ENCODE results near the gene FRMPD2. TPM values are rescaled to one million over a fixed set of nuclear protein-coding genes. Genes with fewer than 3 reads are reported as not detected.

FRMPD2 gene
- total RNA-seq, 1 experiment from 2014 or later, result 0.44 TPM

- 0 out of 2 replicates have a peak, but pooled peaks cover 1% of the 10 kb centered on the region for H3K4me1 ChIP-seq (ENCODE audit: insufficient read depth, low read length)
- H3K27me3 ChIP-seq (ENCODE audit: insufficient read depth, low read length), result no peaks in the 10 kb centered on the region
- H3K79me1 ChIP-seq (ENCODE audit: insufficient read depth, low read depth, low read length, poor library complexity, severe bottlenecking), result no peaks in the 10 kb centered on the region
- H3K56ac ChIP-seq (ENCODE audit: insufficient read length, low read depth, low read length), result no peak overlapping the region
- peaks cover 0 to 2% of the 10 kb centered on the region in 2 experiments; a peak in 1 of 5 replicates for H3K9me3 Mint-ChIP-seq
- H3K9me3 ChIP-seq (ENCODE audit: control insufficient read depth, low read depth, low read length), result no peaks in the 10 kb centered on the region
- H2AFZ ChIP-seq (ENCODE audit: low read length), result no peak overlapping the region
- peaks cover 9 to 18% of the 10 kb centered on the region in 2 experiments for H3K4me1 Mint-ChIP-seq
- no peak overlapping the region for H3K9ac ChIP-seq (ENCODE audit: extremely low read depth, insufficient read length, low read length)
- H4K5ac ChIP-seq (ENCODE audit: insufficient read length, low read depth, low read length), result no peak overlapping the region
- H3K18ac ChIP-seq (ENCODE audit: insufficient read length, low read depth, low read length), result no peak overlapping the region
- peak; percentile 12 for DNase-seq
- H4K91ac ChIP-seq (ENCODE audit: insufficient read length, low read depth, low read length), result no peak overlapping the region
- WGBS (ENCODE audit: extremely low coverage, insufficient read length, low lambda C conversion rate), result no CpG with 5 or more reads among the region's 2 CpGs
- H3K4ac ChIP-seq (ENCODE audit: low read depth, low read length), result no peak overlapping the region
- H3K23me2 ChIP-seq (ENCODE audit: insufficient read length, low read depth, low read length, poor library complexity, severe bottlenecking), result no peaks in the 10 kb centered on the region
- no peak overlapping the region for H4K8ac ChIP-seq (replicated peaks; ENCODE audit: insufficient read length, low read depth, low read length)
- H3K27me3 Mint-ChIP-seq (ENCODE audit: low read depth), result no peaks in the 10 kb centered on the region
- TF ChIP-seq CTCF (conservative IDR thresholded peaks at IDR 0.05), result no peak
- H3K23ac ChIP-seq (ENCODE audit: insufficient read length, low read depth, low read length), result no peak overlapping the region
- no peak overlapping the region for H3T11ph ChIP-seq (ENCODE audit: low read length)
- H3K14ac ChIP-seq (ENCODE audit: insufficient read depth, low read length), result no peak overlapping the region
- H3K27ac ChIP-seq (ENCODE audit: insufficient read length, low read depth, low read length), result no peak overlapping the region
- no peak overlapping the region for H3K4me3 Mint-ChIP-seq
- no peak overlapping the region for H3K4me2 ChIP-seq (ENCODE audit: insufficient read depth, insufficient read length, low read length)
- H3K36me3 Mint-ChIP-seq (ENCODE audit: insufficient read depth in 1 of 3, low read depth in 3 of 3), result no peaks in the 10 kb centered on the region
- H2BK20ac ChIP-seq (ENCODE audit: low read depth, low read length, poor library complexity, severe bottlenecking), result no peak overlapping the region
- no peaks in the 10 kb centered on the region for H4K20me1 ChIP-seq (ENCODE audit: control insufficient read depth, insufficient read depth, insufficient read length)
- H2BK5ac ChIP-seq (ENCODE audit: insufficient read length, low read length), result no peak overlapping the region
- H3K27ac Mint-ChIP-seq, result no peak overlapping the region
- no peaks in the 10 kb centered on the region for H3K79me2 ChIP-seq (ENCODE audit: insufficient read depth, low read length)
- no peak overlapping the region for H2AK5ac ChIP-seq (ENCODE audit: insufficient read length, low read length)
- no peak overlapping the region for H2BK15ac ChIP-seq (ENCODE audit: low read depth, low read length)
- no peak overlapping the region for H2BK12ac ChIP-seq (ENCODE audit: insufficient read length, low read depth, low read length)
- no peak overlapping the region for H2BK120ac ChIP-seq (ENCODE audit: low read depth, low read length, poor library complexity, severe bottlenecking)
Observed at GRCh38 chr10:48231178-48231577, 43.3 kb downstream of the FRMPD2 start.

Data from H9 (cell line).